GM23338 (cell line): ENCODE results near the gene PKD1L1.

ENCODE experiments used
- EZH2 ChIP-seq: fragments of 200-600 bp; sonication (generic); IDR thresholded peaks from one replicate; pipeline ENCODE4 v1.8.0; 2017; ENCODE audit warnings: antibody characterized with exemption, mild to moderate bottlenecking, low read depth; ENCODE audit not compliant: unreplicated experiment
- NANOG ChIP-seq: IDR thresholded peaks from 2 replicates; pipeline ENCODE4 v1.6.1; 2016; ENCODE audit warnings: antibody characterized with exemption, borderline replicate concordance
- POLR2AphosphoS5 ChIP-seq: IDR thresholded peaks from 2 replicates; pipeline ENCODE4 v1.6.1; 2016; ENCODE audit warnings: antibody characterized with exemption, low read depth
- ZNF114 ChIP-seq: fragments of 250-450 bp; sonication (Bioruptor Pico); IDR thresholded peaks from 2 replicates; pipeline ENCODE4 v1.5.0; 2020; ENCODE audit warnings: mild to moderate bottlenecking, moderate library complexity
- TF ChIP-seq, protein P1 (sequence below), 2 experiments: fragments of 200-600 bp in 1 of 2; sonication (generic) in 1 of 2; conservative IDR thresholded peaks; 2 replicates each; pipeline versions ENCODE4 v1.5.1 to v1.6.1; 2016 to 2017; ENCODE audit warnings: antibody characterized with exemption in 2 of 2, low read depth in 2 of 2, mild to moderate bottlenecking in 2 of 2, moderate library complexity in 1 of 2
- TF ChIP-seq, protein P2 (sequence below): IDR thresholded peaks from one replicate; pipeline ENCODE4 v1.6.1; 2018; ENCODE audit warnings: antibody characterized with exemption; ENCODE audit not compliant: unreplicated experiment
- TF ChIP-seq, protein P3 (sequence below): IDR thresholded peaks from 2 replicates; pipeline ENCODE4 v1.6.1; 2016; ENCODE audit warnings: antibody characterized with exemption

DNA sequence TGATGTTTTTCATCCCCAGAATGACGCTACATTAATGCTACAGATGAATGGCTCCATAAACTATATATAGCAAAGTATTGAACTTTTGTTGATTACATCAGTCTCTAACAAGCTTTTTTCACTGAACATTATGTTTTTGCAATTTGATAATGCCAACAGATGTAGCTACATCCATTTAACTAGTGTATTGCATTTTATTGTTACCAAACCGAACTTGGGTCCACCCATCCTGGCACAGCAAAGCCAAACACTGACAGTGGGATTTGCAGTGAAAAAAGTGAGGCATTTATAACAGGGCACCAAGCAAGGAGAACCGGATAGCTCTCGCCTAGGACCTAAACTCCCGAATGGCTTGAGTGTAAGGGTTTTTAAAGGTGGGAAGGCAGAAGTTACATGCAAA is 183.5 kb downstream of the PKD1L1 start:
- TF ChIP-seq, protein P1, sequence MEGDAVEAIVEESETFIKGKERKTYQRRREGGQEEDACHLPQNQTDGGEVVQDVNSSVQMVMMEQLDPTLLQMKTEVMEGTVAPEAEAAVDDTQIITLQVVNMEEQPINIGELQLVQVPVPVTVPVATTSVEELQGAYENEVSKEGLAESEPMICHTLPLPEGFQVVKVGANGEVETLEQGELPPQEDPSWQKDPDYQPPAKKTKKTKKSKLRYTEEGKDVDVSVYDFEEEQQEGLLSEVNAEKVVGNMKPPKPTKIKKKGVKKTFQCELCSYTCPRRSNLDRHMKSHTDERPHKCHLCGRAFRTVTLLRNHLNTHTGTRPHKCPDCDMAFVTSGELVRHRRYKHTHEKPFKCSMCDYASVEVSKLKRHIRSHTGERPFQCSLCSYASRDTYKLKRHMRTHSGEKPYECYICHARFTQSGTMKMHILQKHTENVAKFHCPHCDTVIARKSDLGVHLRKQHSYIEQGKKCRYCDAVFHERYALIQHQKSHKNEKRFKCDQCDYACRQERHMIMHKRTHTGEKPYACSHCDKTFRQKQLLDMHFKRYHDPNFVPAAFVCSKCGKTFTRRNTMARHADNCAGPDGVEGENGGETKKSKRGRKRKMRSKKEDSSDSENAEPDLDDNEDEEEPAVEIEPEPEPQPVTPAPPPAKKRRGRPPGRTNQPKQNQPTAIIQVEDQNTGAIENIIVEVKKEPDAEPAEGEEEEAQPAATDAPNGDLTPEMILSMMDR (conservative IDR thresholded peaks at IDR 0.05; ENCODE audit: low read depth in 2 of 2): no peak
- TF ChIP-seq, protein P2, sequence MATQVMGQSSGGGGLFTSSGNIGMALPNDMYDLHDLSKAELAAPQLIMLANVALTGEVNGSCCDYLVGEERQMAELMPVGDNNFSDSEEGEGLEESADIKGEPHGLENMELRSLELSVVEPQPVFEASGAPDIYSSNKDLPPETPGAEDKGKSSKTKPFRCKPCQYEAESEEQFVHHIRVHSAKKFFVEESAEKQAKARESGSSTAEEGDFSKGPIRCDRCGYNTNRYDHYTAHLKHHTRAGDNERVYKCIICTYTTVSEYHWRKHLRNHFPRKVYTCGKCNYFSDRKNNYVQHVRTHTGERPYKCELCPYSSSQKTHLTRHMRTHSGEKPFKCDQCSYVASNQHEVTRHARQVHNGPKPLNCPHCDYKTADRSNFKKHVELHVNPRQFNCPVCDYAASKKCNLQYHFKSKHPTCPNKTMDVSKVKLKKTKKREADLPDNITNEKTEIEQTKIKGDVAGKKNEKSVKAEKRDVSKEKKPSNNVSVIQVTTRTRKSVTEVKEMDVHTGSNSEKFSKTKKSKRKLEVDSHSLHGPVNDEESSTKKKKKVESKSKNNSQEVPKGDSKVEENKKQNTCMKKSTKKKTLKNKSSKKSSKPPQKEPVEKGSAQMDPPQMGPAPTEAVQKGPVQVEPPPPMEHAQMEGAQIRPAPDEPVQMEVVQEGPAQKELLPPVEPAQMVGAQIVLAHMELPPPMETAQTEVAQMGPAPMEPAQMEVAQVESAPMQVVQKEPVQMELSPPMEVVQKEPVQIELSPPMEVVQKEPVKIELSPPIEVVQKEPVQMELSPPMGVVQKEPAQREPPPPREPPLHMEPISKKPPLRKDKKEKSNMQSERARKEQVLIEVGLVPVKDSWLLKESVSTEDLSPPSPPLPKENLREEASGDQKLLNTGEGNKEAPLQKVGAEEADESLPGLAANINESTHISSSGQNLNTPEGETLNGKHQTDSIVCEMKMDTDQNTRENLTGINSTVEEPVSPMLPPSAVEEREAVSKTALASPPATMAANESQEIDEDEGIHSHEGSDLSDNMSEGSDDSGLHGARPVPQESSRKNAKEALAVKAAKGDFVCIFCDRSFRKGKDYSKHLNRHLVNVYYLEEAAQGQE: no peak
- TF ChIP-seq EZH2 (no peak), POLR2AphosphoS5 (no peak), ZNF114 (CRISPR knock-in tag) (no peak), NANOG (no peak)
- TF ChIP-seq, protein P3, sequence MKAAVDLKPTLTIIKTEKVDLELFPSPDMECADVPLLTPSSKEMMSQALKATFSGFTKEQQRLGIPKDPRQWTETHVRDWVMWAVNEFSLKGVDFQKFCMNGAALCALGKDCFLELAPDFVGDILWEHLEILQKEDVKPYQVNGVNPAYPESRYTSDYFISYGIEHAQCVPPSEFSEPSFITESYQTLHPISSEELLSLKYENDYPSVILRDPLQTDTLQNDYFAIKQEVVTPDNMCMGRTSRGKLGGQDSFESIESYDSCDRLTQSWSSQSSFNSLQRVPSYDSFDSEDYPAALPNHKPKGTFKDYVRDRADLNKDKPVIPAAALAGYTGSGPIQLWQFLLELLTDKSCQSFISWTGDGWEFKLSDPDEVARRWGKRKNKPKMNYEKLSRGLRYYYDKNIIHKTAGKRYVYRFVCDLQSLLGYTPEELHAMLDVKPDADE: no peak
